RWPE1 (cell line): ENCODE measurements around the gene SLC9A8.
A peak's percentile ranks its signal among the peaks of the same experiment; 100 is the strongest.

Experiments
- CTCF ChIA-PET: fragments of 350-600 bp; sonication (Branson Sonifier 250); formaldehyde crosslinking; extraction: SDS; loops from one replicate; lab custom pipeline; 2021; lab: Yijun Ruan, JAX
- POLR2A ChIA-PET: fragments of 400-600 bp; formaldehyde crosslinking; extraction: SDS; loops from one replicate; lab custom pipeline; 2020; ENCODE audit warnings: antibody characterized with exemption; ENCODE audit not compliant: low non-redundant PET; lab: Yijun Ruan, JAX
- DNase-seq: peaks from one replicate; pipeline ENCODE4 v3.0.0; 2012; ENCODE audit warnings: low spot score
- H3K27ac ChIP-seq: fragments of 450-650 bp; 2 replicates; pipeline ENCODE4 v1.5.1; 2017
- CTCF ChIP-seq: fragments of 450-650 bp; conservative IDR thresholded peaks from 2 replicates; pipeline ENCODE4 v1.5.1; 2017; ENCODE audit warnings: low read depth, mild to moderate bottlenecking

The SLC9A8 gene

GRCh38 chr20:49786668-49787370, 25.8 kb upstream of the SLC9A8 start:
- DNase-seq: peak; percentile 75
- ChIA-PET CTCF (interaction anchor here (0.6 to 0.8 kb wide), 4 partner anchors 10 to 174 kb away, joined by 3 to 6 read pairs (median 4); no protein-coding TSS in a partner anchor), POLR2A (interaction anchor here (0.6 kb wide), 1 partner anchor 89 kb away, joined by 5 read pairs; no protein-coding TSS in a partner anchor)
- no peak overlapping the region for H3K27ac ChIP-seq
- TF ChIP-seq CTCF: no peak; the same call in 1 of the 2 replicates

GRCh38 chr20:49787371-49788357, 25.0 kb upstream of the SLC9A8 start:
- ChIA-PET CTCF (interaction anchor here (0.6 to 0.7 kb wide), 7 partner anchors 11 to 391 kb away, joined by 3 to 5 read pairs (median 3); no protein-coding TSS in a partner anchor), POLR2A (interaction anchor here (0.6 kb wide), 1 partner anchor 90 kb away, joined by 5 read pairs; no protein-coding TSS in a partner anchor)
- no peak for TF ChIP-seq CTCF
- no peak overlapping the region for H3K27ac ChIP-seq
- DNase-seq: no peak

- no peak for DNase-seq
- CTCF ChIA-PET: interaction anchor here (0.5 to 1.9 kb wide), 6 partner anchors 111 to 282 kb away, joined by 3 to 5 read pairs (median 3); no protein-coding TSS in a partner anchor
- TF ChIP-seq CTCF: no peak
- peak overlapping the region; percentile 71 for H3K27ac ChIP-seq
- POLR2A ChIA-PET: no interaction called here
Observed at GRCh38 chr20:49790077-49790798, 22.4 kb upstream of the SLC9A8 start.

GRCh38 chr20:49791165-49791564, 21.5 kb upstream of the SLC9A8 start:
- no peak for DNase-seq
- ChIA-PET POLR2A (no interaction called here), CTCF (interaction anchor here (0.6 kb wide), 2 partner anchors 239 to 315 kb away, joined by 3 read pairs; no protein-coding TSS in a partner anchor)
- no peak for TF ChIP-seq CTCF
- no peak overlapping the region for H3K27ac ChIP-seq

- no peak for DNase-seq
- CTCF ChIA-PET: interaction anchor here (0.6 kb wide), 2 partner anchors 9 to 32 kb away, joined by 3 read pairs; no protein-coding TSS in a partner anchor
- no peak for TF ChIP-seq CTCF
- POLR2A ChIA-PET: no interaction called here
- H3K27ac ChIP-seq: no peak overlapping the region
Observed at GRCh38 chr20:49792006-49792405, 20.6 kb upstream of the SLC9A8 start.
